ENCODE data around the gene COL11A1. TPM values are rescaled to one million over a fixed set of nuclear protein-coding genes. Genes with fewer than 3 reads are reported as not detected.

The COL11A1 gene
- total and polyA plus RNA-seq, 12 donors, result 0.27 to 61.9 (median 2.5) TPM

- Histone ChIP-seq H3K27ac (no peak overlapping the region), H3K9me3 (replicated peaks in 1 of 3) (no peaks in the 10 kb centered on the region), H3K36me3 (replicated peaks in 1 of 2) (no peaks in the 10 kb centered on the region), H3K4me3 (no peak overlapping the region), H3K4me1 (replicated peaks in 1 of 2) (no peaks in the 10 kb centered on the region), H3K27me3 (no peaks in the 10 kb centered on the region)
- no peak for DNase-seq
- no peak for TF ChIP-seq POLR2A (IDR thresholded peaks at IDR 0.05)
- TF ChIP-seq, protein P1, sequence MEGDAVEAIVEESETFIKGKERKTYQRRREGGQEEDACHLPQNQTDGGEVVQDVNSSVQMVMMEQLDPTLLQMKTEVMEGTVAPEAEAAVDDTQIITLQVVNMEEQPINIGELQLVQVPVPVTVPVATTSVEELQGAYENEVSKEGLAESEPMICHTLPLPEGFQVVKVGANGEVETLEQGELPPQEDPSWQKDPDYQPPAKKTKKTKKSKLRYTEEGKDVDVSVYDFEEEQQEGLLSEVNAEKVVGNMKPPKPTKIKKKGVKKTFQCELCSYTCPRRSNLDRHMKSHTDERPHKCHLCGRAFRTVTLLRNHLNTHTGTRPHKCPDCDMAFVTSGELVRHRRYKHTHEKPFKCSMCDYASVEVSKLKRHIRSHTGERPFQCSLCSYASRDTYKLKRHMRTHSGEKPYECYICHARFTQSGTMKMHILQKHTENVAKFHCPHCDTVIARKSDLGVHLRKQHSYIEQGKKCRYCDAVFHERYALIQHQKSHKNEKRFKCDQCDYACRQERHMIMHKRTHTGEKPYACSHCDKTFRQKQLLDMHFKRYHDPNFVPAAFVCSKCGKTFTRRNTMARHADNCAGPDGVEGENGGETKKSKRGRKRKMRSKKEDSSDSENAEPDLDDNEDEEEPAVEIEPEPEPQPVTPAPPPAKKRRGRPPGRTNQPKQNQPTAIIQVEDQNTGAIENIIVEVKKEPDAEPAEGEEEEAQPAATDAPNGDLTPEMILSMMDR (IDR thresholded peaks at IDR 0.05), result no peak
- intact Hi-C loops (cut with DNase I), result no loop called here
Observed at GRCh38 chr1:102853136-102853535, 255.2 kb downstream of the COL11A1 start.

GRCh38 chr1:102852613-102853012, 255.7 kb downstream of the COL11A1 start:
- TF ChIP-seq POLR2A (IDR thresholded peaks at IDR 0.05), result no peak
- Histone ChIP-seq H3K27ac (no peak overlapping the region), H3K27me3 (no peaks in the 10 kb centered on the region), H3K9me3 (replicated peaks in 1 of 3) (no peaks in the 10 kb centered on the region), H3K4me1 (replicated peaks in 1 of 2) (no peaks in the 10 kb centered on the region), H3K4me3 (no peak overlapping the region), H3K36me3 (replicated peaks in 1 of 2) (no peaks in the 10 kb centered on the region)
- no peak for DNase-seq
- intact Hi-C loops (cut with DNase I), result no loop called here
- WGBS, 4 donors, result 69 to 76% (median 72%) methylated on average over 2 of the region's 2 CpGs

DNA sequence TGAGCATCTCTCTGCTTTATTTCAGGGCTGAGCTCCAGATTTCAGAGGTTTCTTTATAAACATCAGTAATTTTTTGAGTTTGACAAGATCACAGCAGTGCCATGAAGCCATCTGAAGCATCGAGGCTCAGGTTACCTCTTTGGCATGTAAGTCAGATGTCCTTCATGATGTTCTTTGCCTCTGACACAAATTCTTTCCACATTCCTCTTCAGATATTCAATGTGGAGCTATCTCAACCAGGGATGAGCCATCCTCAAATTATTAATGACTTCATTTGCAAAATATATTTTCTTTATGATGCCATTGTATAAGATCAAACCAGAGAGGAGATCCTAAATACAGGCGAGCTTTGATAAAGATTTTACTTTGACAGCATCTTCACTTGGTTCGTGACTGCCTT, 256.7 kb downstream of the COL11A1 start:
- Histone ChIP-seq H3K27me3 (no peaks in the 10 kb centered on the region), H3K4me1 (replicated peaks in 1 of 2) (no peaks in the 10 kb centered on the region), H3K36me3 (replicated peaks in 1 of 2) (no peaks in the 10 kb centered on the region), H3K4me3 (no peak overlapping the region), H3K27ac (no peak overlapping the region), H3K9me3 (replicated peaks in 1 of 3) (no peaks in the 10 kb centered on the region)
- WGBS, 4 donors, result 77 to 90% (median 83%) methylated on average over 3 of the region's 3 CpGs
- DNase-seq, result no peak
- TF ChIP-seq, protein P1 (IDR thresholded peaks at IDR 0.05), result no peak
- TF ChIP-seq POLR2A (IDR thresholded peaks at IDR 0.05), result no peak
- intact Hi-C loops (cut with DNase I), result no loop called here

DNA sequence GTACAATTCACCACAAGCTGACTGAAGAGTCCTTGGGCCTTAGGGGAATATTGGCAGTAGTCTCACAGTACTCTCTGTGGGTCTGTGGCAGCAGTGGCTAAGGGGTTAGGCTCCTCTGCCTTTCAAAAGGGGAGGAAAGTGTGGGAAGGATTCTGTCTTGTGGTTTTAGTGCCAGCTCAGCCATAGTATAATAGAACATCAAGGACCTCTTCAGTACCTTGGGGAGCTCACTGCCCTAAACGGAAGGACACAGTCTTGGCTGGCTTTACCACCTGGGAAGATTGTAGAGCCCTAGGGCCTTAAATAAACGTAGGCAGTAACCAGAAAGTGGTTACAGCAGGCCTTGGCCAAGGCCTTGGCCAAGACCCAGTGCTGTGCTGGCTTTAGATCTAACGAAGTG, 265.7 kb downstream of the COL11A1 start:
- Histone ChIP-seq H3K36me3 (replicated peaks in 1 of 2) (no peaks in the 10 kb centered on the region), H3K27ac (no peak overlapping the region), H3K4me3 (no peak overlapping the region), H3K9me3 (replicated peaks in 1 of 3) (no peaks in the 10 kb centered on the region), H3K4me1 (replicated peaks in 1 of 2) (no peaks in the 10 kb centered on the region), H3K27me3 (no peaks in the 10 kb centered on the region)
- TF ChIP-seq POLR2A (IDR thresholded peaks at IDR 0.05), result no peak
- TF ChIP-seq, protein P1 (IDR thresholded peaks at IDR 0.05), result no peak
- 32 to 58% (median 50%) methylated on average over 2 to 3 of the region's 3 CpGs for WGBS, 4 donors
- no peak for DNase-seq
- intact Hi-C loops (cut with DNase I), result no loop called here

DNA sequence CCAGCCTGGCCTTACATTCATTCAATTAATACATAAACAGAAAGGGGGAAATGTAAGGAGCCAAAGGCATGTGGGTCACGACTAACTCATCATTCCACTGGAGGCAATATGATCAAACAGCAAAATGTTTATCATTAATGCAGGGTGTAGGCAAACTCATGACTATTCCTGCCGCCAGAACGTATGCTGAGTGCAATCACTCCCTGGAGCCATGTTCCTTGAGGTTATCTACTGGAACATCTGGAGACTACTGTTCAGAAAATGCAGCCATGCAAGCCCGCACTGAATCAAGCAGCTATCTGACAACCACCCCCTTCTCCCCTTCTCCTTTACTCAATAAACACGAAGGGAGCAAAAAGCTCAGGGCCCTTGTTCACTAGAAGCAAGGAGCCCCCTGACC, 267.6 kb downstream of the COL11A1 start:
- no peak for DNase-seq
- Histone ChIP-seq H3K4me3 (no peak overlapping the region), H3K4me1 (replicated peaks in 1 of 2) (no peaks in the 10 kb centered on the region), H3K27ac (no peak overlapping the region), H3K27me3 (no peaks in the 10 kb centered on the region), H3K9me3 (replicated peaks in 1 of 3) (no peaks in the 10 kb centered on the region), H3K36me3 (replicated peaks in 1 of 2) (no peaks in the 10 kb centered on the region)
- TF ChIP-seq, protein P1 (IDR thresholded peaks at IDR 0.05), result no peak
- no peak for TF ChIP-seq POLR2A (IDR thresholded peaks at IDR 0.05)
- intact Hi-C loops (cut with DNase I), result no loop called here
- 70 to 81% (median 78%) methylated on average over 5 of the region's 5 CpGs for WGBS, 4 donors

Measured in adrenal gland (tissue), 12 donors.